PFSK-1 (cell line): ENCODE measurements around the gene TWIST1.

Experiments
- POLR2AphosphoS5 ChIP-seq: IDR thresholded peaks from 2 replicates; pipeline ENCODE4 v1.6.1; 2012; ENCODE audit warnings: low read depth, mild to moderate bottlenecking, control low read depth, low read length, moderate library complexity
- TAF1 ChIP-seq: IDR thresholded peaks from 2 replicates; pipeline ENCODE4 v1.6.1; 2012; ENCODE audit warnings: low read length, control low read depth, borderline replicate concordance; ENCODE audit not compliant: insufficient read depth

GRCh38 chr7:19110776-19111175 is 6.7 kb downstream of the TWIST1 start:
- no peak for TF ChIP-seq POLR2AphosphoS5
- no peak for TF ChIP-seq TAF1
